NCI-H1092 treated with DMSO at 0.1 percent for 48 hours (cell line): ENCODE measurements around the gene DPP8.

ENCODE experiments used
- DNase-seq: peaks from one replicate; lab custom pipeline; 2025; lab: John Stamatoyannopoulos, UW

The DPP8 gene

GRCh38 chr15:65423976-65424679, 93.4 kb downstream of the DPP8 start:
- no peak for DNase-seq

GRCh38 chr15:65423150-65423975, 94.1 kb downstream of the DPP8 start:
- no peak for DNase-seq

- DNase-seq, result no peak
These were observed 95.9 kb downstream of the DPP8 start for GRCh38 chr15:65421360-65422215.

- no peak for DNase-seq
These were observed 96.5 kb downstream of the DPP8 start for GRCh38 chr15:65420975-65421359.

GRCh38 chr15:65418596-65418995, 98.9 kb downstream of the DPP8 start:
- no peak for DNase-seq

- no peak for DNase-seq
These were observed 100.6 kb downstream of the DPP8 start for GRCh38 chr15:65416845-65417416.

- peak; percentile 71 for DNase-seq
These were observed 102.5 kb downstream of the DPP8 start for GRCh38 chr15:65414841-65415621.

- no peak for DNase-seq
These were observed 103.7 kb downstream of the DPP8 start for GRCh38 chr15:65413760-65414144.

- DNase-seq, result no peak
These were observed 104.3 kb downstream of the DPP8 start for GRCh38 chr15:65413051-65413759.

- no peak for DNase-seq
These were observed 104.9 kb downstream of the DPP8 start for GRCh38 chr15:65412556-65412955.

GRCh38 chr15:65411465-65412071, 105.9 kb downstream of the DPP8 start:
- DNase-seq, result no peak

- DNase-seq, result no peak
These were observed 106.5 kb downstream of the DPP8 start for GRCh38 chr15:65410972-65411371.

GRCh38 chr15:65410036-65410435, 107.5 kb downstream of the DPP8 start:
- no peak for DNase-seq

- no peak for DNase-seq
These were observed 108.4 kb downstream of the DPP8 start for GRCh38 chr15:65409036-65409631.

- DNase-seq, result no peak
These were observed 109.0 kb downstream of the DPP8 start for GRCh38 chr15:65408324-65409035.

- no peak for DNase-seq
These were observed 111.0 kb downstream of the DPP8 start for GRCh38 chr15:65406424-65407000.

- no peak for DNase-seq
These were observed 111.6 kb downstream of the DPP8 start for GRCh38 chr15:65405791-65406423.

GRCh38 chr15:65404186-65404872, 113.2 kb downstream of the DPP8 start:
- no peak for DNase-seq
